ENCODE measurements around the gene AGMO.

AGMO gene

DNA sequence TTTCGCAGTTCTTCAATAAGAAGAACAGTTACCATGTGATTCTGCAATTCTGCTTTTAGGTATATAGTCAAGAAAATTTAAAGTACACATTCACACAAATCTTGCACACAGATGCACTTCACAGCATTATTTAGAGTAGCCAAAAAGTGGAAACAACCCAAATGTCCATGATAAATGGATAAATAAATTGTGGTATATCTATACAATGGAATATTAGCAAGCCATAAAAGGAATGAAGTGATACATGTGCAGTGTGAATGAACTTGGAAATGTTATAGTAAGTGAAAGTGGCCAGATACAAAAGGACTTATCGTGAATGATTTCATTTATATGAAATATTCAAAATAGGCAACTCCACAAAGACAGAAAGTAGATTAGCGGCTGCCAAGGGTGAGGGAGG, 109.1 kb downstream of the AGMO start:
- DNase-seq: no peak

DNA sequence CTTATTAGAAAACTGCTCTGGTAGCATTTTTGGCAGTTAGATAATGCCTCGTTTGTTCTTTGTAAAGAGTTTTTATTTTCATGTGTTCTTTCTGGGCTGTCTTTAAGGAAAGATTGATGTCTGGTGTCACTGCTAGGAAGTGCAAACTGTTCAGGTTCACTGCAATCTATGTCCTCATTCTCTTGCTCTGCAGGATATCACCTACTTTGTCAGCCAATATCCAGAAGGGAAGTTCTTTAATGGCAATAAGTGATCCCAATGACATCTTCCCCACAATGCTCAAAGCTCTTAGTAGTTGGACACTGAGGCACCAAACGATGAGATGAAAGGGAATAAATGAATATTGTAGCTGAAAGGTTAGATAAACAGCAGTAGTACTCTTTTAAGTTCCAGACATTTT, 115.1 kb downstream of the AGMO start:
- no peak for DNase-seq

DNA sequence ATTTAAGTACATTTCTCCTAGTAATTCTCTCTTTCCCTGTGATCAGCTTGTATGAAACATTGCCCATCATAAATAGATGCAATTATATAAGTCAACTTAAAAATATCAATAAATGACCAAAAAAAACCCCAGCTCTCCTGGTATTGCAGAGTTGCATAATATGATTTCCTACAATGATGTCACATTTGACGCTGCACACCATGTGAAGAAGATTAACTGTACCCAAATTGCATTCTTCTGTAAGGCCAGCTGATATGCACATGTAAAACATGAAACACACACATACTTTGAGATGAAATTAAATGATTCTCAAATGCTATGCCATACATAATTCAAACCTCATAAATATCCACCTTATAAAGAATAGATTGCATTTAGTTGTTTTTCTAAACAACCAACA, 115.5 kb downstream of the AGMO start:
- no peak for DNase-seq

DNA sequence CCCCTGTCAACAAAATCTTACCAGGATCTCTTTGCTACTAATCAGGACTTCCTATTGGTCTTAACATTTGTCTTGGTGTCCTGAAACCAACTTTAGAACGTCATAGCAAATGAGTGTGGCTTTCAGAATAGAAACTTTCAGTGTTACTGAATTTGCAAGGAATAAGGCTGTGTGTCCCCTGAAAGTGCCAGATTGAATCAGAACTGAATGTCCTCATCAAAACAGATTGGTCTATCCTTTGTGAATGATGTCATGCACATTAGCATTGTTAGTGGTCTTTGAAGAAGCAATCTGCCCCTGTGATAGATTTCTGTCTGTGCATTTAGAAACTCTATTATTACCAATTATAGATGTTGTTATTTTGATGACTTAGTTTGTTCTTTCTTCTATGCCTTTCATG, 119.9 kb downstream of the AGMO start:
- no peak for DNase-seq

DNA sequence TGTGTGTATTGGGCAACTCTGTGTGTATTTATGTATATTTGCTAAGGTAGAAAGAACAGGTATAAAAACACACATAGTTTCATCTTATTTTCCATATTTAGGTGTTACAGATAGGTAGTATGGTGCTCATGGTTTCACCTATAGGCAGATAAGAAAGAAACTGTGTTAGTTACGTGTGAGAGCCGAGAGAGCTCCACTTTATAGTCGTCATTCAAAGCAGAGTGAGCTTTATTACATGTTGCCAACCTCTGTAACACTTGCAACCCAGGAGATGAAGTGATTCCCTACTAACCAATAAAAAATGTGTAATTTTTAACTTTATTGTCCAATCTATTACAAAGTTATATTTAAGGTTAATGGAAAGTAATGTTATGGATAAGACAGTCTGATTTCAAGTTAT, 121.3 kb downstream of the AGMO start:
- no peak for DNase-seq

DNA sequence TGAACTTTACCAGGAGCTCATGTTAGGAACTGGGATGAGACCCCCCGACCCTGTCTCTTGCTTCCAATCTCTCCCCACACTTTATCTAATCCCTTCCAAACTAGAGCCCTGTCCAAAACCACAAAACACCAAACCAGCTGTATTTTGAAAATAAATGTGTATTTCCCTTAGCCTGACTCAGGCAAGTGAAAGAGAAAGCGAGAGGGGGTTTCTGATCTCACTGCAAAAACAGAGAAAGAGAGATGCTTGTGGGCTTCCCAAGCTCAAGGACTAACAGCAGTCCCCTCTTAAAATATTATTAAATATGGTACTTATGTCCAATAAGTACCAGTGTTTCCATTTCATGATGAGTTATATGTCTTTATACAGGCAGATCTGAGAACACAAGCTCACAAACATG, 122.0 kb downstream of the AGMO start:
- DNase-seq: no peak

DNA sequence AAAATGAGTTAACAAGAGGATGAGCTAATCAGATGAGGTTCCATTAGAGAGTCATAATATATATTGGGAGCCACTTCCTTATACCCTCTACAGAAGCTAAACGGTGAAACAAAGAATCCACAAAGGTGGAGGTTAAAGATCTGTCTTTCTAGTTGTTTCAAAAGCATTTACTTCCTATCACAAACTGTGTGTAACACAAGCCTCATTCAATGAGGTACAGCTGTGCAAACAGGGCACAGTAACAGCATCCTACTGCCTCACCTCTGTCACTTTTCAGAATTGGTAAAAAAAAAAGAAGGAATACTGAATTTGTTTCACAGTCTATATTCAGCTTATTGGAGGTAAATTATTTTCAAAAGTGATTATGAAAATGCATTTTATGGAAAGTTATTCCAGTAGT, 128.7 kb downstream of the AGMO start:
- peak; percentile 46 for DNase-seq

DNA sequence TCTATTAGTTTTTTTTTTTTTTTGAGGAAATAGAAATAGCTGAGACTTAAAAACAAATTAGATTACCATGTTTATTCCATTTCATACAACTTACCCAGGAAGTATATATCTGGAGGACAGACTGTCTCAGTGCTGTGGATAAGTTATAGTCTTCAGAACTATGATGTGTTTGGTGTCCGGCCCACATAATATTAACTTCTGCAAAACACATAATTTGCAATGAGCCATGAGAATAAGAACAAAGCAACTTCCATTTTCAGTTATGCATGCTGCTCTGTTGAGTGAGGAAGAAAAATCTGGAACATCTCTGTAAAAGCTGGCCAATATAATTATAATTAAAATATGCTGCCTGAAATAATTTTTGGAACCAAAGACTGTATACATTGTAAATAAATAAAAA, 130.9 kb downstream of the AGMO start:
- no peak for DNase-seq

DNA sequence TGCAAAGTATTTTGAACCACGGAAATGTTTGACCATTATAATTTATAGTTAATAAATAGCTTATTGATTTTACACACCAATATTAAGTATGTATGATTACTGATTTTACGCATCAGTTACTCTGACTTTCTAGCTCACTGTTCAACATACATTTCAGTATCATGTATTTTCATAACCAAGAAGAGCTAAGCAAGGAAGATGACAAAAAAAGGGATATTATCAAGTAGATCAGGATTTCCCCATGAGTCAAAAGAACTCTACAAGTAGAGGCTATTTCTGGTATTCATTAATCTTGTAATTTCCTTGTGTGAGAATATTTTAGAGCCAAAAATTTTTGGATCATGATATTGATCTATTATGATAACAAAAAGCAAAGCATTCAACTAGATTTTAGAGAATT, 131.6 kb downstream of the AGMO start:
- DNase-seq: no peak

DNA sequence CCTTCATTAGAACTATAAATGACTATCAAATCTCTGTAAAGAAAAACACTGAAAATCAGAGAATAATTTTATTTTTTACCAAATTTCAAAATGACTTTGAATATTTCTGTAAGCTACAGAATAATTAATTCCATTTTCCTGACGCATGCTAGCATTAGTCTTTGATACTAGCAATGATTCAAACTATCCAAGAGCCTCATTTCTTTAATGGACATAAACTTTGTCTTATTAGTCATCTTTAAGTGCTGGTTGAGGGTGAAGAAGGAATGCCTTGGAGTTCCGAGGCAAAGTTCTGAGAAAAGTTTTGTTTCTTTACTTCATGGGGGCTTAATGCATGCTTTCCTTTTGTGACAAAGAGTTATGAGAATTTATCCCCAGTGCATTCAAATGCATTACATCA, 137.3 kb downstream of the AGMO start:
- DNase-seq: no peak

DNA sequence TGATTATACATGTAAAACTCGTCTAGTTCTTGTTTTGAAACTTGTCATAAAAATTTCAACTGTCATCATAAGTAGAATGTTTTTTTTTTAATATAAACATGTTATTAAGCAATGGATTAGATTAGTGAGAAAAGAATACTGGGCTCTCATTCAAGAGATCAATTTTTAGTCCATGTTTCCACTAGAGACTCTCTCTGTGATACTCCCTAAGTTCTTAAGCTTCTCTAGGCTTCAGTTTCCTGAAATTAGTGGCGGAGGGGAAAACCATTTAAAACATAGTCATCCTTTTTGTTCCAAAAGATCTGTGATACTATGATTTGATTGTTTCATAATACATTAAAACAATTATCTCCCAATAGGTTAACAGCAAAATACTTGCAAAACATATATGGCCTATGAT, 142.2 kb downstream of the AGMO start:
- no peak for DNase-seq

DNA sequence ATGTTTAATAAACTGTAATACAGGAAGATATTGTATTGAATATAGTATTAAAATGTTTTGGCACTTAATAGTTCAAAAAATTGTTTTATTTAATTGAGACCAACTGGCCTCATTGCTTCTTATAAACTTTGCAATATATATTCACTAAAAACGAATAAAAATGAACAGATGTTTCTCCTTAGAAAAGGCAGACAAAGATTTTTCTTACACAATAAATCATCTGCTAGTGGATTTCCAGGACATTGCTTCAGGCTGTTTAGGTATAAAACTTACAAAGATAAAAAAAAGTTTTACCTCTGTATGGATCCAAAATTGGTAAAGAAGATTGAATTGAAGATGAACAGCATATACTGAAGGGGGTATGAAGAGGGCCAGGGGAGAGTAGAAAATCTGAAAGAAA, 143.6 kb downstream of the AGMO start:
- no peak for DNase-seq

DNA sequence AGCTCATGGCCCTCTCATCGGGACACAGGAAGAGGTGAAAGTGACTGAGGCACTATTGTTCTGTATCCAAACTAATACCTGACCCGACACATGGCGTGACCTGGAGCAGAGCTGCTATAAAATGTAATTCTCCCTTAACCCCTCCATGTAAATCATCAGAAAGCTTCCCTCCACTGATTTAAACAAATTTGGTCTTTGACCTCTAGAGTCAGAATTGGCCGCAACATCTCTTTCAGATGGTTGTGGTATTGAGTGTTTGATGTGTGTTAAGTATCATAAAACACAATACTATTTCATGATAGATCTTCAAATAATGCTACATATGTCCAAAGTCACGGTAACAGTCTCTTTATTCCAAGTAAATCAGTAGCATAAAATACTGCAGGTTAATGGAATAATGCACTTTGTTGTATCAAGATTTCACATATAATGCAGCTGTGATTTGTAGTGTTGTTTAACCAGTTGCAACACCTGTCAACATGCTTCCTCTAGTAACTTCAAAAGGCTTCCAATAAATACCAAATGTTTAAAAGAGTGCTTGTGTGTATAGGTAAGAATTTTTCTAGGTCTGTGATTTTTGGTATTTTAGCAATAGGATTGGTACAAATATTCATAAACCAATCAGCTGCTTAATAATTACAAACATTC, 144.3 kb downstream of the AGMO start:
- DNase-seq: no peak

DNA sequence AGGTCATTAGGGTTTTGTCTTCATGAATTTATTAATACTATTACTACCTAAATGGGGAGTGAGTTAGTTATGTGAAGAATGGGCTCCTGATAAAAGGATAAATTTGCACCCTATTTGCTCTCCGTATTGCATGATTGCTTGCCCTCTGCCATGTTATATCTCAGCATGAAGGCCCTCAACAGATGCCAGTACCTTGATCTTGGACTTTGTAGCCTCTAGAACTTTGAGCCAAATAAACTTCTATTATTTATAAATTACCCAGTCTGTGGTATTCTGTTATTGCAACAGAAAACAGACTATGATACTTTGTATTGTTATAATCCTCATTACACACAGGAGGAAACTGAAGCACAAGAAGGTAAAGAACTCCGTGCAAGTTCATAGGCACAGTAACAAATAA, 150.8 kb downstream of the AGMO start:
- DNase-seq: no peak

DNA sequence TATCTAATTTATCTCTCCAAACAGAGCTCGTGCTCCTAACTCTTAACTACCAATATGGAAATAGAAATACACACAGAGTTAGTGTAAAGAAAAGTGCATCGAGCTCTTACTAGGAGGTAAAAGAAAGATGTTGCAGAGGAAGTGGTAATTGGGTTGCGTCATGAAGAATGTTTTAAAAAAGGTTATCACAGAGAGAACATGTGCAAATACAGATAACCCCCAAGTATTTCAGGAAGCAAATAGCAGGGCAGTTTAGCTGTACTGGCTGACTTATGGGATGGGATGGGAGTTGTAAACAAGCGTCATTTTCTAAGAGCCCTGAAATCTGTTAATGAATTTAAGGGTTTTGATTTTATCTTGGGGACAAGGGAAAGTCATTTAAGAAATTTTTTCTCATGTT, 153.9 kb downstream of the AGMO start:
- no peak for DNase-seq

DNA sequence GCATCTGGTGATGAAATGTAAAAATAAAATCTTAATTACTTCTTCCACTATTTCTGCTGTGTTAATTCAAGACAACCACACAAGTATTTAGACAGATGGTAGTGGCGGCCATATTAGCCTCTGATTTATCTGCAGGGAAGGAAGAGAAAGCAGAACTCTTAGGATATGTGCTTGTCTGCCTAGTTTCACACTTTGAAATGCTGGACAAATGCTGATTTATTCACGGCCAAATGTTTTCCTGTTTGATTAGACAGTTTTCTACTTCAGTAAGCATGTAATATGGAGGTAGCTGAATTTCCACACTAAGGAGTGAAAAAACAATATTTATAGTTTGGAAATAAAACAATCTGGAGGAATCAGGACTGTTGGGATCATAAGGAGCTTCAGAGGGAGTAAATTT, 158.1 kb downstream of the AGMO start:
- no peak for DNase-seq

DNA sequence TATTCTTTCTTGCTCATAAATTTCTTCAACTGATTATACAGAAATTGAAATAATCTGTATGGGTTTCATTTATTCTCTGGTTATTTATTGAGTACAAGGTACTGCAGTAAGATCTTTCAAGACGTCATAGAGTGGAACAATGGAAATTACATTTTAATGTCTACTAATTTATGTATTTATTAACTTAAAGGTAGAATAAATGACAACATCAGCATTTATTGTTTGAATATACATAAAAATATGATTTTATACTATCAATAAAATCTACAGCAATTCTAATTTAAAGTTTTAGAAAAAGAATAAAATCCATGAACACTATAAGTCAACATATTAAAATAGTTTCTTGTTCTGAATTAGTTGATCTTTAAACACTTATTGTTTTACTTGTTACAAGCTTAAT, 158.5 kb downstream of the AGMO start:
- DNase-seq: no peak

DNA sequence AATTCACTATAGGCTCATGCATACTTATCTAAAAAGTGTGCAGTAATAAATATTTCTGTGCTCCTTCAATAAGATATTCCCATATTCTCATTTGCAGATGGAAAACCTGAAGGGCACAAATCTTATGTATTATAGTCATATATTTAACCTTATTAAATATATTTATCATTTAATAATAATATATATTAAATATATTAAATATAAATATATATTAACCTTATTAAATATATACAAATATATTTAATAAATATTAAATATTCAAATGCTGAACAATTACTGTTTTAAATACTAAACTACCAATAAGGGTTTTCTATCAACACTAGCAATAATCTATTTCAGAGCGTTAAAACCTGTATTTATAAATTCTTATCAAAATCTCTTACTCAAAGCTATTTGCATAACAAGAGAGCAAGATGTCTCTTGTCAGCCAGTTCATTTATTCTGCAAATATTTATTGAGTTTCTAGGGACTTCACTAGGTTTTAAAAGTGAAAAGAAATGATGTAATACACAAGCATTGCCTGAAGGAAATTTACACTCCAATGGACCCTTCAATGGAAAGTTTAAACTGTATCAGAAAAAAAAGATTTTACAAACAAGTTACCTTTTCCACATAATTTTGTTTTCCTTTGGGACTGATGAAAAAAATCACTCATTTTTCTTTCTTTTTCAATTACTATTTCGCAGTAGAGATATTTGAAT, 159.2 kb downstream of the AGMO start:
- no peak for DNase-seq

DNA sequence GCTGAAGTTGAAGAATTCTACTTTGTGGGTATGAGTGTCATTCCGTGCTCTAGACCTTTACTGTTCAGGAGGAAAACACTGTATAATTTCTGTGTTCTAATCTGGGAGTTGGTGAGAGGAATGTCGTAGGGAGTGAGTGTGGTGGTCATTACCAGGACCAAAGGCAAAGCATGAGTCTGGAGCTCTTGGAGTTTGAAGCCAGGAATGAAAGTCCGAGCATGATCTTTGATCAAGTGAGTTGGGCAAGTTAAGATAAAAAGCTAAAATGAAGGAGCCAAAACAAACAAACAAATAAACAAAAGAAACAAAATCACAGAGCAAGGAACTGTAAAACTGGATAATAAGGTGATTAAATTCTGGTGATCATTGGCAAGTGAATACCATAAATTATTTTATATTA, 161.4 kb downstream of the AGMO start:
- no peak for DNase-seq

DNA sequence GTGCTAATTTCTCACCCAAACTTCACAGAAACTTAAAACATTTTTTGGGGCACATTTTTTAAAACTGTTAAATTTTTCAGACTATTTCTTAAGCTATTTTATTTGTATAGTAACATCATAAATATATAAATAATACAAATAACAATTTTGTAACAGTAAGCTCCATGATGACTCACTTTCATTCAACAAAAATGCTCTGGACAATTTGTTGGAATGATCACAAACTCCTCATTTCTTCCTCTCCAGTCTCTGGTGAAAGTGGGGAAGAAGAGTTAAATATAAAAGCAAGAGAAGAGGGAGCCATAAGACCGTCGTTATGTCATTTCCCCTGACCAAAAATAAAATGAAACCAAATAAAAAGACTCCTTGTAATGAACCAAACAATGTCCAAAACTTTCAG, 162.4 kb downstream of the AGMO start:
- no peak for DNase-seq

DNA sequence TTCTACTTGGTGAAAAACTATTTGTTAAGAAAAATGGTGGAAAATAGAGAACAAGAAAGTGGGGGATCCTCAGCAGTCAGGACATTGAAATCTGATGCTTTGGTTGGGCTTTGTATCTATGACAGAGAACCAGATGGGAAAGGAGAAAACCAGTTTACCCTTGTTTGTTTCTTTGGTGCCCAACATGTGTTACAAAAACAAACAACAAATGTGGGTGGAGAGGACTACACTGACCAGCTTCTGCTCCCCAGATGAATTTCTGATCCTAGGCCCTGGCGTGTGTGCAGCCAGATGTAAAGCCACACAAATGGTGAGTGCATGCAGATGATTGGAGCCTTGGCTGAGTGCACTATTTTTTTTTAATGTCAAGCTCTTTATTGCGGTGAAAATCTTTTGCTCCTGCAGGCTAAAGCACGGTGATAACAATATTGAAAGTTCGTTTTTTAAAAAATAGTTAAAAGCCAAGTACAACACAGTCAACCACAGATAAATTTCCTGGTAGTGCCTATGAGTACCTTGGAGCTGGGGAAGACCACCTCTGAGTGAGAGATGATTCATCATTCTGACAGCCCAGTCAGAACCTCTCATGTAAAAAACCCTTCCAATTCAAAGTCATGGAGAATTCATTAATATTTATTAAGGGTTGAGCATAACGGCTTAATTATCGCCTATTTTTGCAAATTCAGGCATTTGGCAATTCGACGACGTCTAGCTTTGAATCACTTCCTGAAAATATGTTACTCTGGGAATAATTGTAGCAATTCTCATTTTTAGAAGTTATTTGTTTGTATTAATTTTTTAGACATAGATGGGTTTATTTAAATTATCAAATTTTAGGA, 163.7 kb downstream of the AGMO start:
- DNase-seq: no peak

DNA sequence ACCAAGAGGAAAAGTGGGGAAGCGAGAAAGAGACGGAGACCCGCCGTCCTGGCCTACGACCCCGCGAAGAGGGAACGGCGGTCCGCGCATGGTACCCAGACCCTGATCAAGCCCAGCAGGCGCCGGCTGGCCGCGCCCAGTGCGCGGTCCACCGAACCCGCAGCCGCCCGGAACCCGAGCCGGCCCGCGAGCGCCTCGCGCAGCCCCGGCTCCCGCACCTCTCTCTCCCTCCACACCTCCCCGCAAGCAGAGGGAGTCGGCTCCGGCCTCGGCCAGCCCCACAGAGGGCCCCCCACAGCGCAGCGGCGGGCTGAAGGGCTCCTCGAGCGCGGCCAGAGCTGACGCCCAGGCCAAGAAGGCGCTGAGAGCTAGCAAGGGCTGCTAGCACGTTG, 164.7 kb downstream of the AGMO start:
- DNase-seq: no peak

DNA sequence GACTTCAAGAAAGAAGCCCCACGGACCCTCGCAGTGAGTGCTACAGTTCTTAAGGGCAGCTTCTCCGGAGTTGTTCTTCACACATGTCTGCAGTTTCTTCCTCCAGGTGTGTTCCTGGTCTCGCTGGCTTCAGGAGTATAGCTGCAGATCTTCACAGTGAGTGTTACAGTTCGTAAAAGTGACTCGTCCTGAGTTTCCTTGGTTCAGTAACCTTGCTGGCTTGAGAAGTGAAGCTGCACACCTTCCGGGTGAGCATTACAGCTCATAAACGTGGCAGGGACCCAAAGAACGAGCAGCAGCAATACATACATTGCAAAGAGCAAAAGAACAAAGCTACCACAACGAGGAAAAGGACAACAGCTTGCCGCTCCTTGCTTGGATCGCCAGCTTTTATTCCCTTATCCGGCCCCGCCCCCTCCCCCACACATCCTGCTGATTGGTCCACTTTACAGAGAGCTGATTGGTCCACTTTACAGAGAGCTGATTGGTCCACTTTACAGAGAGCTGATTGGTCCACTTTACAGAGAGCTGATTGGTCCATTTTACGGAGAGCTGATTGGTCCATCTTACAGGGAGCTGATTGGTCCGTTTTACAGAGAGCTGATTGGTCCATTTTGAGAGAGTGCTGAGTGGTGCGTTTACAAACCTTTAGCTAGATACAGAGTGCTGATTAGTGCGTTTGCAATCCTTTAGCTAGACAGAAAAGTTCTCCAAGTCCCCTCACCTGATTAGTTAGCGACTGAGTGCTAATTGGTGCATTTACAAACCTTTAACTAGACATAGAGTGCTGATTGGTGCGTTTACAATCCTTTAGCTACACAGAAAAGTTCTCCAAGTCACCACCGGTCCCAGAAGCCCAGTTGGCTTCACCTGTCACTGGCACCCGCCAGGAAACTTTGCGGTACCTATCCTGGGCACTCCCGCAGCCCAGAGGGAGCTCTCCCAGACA, 165.3 kb downstream of the AGMO start:
- DNase-seq: no peak

Measured in NCI-H1436 (cell line).